GM21390 (cell line): ENCODE results near the gene LRP5.
"Not testable (repeated sequence)": the region's sequence is repeated elsewhere in the genome, so short reads cannot be mapped to it uniquely, and the experiment has no call there.

Experiments used
- ATAC-seq: cut with Tn5 transposase; IDR thresholded peaks from one replicate; pipeline ENCODE4 v1.9.1; 2021; ENCODE audit not compliant: unreplicated experiment

LRP5 gene

DNA sequence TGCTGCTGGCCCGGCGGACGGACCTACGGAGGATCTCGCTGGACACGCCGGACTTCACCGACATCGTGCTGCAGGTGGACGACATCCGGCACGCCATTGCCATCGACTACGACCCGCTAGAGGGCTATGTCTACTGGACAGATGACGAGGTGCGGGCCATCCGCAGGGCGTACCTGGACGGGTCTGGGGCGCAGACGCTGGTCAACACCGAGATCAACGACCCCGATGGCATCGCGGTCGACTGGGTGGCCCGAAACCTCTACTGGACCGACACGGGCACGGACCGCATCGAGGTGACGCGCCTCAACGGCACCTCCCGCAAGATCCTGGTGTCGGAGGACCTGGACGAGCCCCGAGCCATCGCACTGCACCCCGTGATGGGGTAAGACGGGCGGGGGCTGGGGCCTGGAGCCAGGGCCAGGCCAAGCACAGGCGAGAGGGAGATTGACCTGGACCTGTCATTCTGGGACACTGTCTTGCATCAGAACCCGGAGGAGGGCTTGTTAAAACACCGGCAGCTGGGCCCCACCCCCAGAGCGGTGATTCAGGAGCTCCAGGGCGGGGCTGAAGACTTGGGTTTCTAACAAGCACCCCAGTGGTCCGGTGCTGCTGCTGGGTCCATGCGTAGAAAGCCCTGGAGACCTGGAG is 74.1 kb downstream of the LRP5 start:
- no peak for ATAC-seq

- no peak for ATAC-seq
Measured at GRCh38 chr11:68387840-68388239, 75.4 kb downstream of the LRP5 start.

GRCh38 chr11:68388595-68389198 is 76.3 kb downstream of the LRP5 start:
- ATAC-seq: no peak

GRCh38 chr11:68390315-68390714 is 77.9 kb downstream of the LRP5 start:
- no peak for ATAC-seq

- ATAC-seq: no peak
Measured at GRCh38 chr11:68392822-68393221, 80.4 kb downstream of the LRP5 start.

DNA sequence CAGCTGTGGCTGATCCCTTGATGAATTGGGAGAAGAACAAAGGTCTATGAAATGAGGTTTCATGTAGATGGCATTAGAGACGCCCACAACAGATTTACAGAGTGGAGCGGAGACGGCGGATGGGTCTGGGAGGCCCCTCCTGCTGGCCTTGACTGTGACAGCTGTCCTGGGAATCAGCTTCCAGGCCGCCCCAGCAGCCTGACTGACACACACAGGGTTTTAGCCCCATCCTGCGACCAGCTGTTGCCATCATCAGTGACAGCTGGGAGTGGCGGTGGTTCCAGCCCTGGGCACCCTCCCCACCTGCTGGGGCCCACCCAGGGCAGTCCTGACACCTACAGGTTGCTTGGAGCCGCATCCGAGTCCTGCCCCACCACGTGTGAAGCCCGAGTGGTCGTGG is 84.1 kb downstream of the LRP5 start:
- ATAC-seq: no peak

DNA sequence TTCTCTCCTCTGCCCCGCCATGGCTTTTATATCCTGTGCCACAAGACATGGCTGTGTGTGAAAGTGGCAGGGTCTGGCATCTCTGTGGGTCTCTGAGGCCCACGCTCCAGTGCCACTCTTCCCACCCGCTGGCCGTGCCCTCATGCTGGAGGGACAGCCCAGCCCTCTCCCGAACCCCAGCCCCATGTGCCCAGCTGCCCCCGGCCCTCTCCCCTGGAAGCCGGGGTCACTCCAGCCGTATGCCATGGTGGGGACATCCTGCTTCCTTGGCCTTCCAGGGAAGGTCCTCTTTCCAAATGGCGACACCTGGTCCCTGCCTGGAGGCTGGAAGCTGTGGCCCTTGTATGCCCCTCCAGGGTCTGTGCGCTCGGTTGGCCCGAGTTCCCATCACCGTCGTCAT is 84.9 kb downstream of the LRP5 start:
- no peak for ATAC-seq

DNA sequence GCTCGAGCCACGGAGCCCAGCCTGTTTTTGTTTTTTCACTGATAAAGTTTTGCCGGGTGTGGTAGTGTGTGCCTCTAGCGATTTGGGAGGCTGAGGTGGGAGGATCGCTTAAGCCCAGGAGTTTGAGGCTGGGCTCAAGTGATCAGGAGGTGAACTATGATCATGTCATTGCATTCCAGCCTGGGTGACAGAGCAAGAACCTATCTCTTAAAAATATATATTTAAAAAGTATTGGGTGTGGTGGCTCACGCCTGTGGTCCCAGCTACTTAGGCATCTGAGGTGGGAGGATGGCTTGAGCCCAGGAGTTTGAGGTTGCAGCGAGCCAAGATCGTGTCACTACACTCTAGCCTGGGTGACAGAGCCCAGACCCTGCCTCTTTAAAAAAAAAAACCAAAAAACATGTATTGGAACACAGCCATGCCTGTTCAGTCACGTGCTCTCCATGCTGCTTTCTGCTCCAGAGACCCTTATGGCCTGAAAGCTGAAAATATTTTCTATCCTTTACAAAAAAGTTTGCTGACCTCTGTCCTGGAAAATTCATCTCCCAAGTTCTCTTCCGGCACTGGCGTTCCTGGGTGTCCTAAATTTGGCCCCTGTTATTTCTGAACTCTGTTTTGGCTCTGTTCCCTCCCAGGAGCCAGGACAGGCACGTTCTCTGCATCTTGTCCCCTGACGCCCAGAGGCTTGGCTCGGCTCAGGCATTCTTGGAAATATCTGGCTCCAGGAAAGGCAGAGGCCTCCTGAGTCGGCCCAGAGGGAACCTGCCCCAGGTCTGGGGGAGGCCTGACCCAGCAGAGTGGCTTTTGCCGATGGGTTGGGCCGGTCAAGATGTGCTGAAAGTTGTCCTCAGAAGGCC is 86.8 kb downstream of the LRP5 start:
- no peak for ATAC-seq

DNA sequence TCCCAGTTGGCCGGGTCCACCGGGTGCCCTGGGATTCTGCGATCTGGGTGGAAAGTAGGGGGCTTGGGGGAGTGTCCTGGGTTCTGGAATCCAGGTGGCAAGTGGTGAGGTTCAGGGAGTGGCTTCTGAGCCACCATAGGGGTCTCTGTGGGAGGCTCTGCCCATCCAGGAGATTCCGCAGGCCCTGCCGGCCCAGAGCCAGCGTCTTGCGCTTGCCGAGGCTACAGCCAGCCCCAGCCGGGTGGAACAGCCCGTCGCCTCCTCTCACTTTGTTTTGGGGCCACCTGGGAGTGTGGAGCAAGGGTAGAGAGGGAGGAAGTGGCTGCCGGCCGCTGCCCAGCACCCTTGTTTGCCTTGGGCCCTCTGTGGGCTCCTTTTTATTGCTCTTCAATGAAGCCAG is 87.5 kb downstream of the LRP5 start:
- ATAC-seq: no peak

DNA sequence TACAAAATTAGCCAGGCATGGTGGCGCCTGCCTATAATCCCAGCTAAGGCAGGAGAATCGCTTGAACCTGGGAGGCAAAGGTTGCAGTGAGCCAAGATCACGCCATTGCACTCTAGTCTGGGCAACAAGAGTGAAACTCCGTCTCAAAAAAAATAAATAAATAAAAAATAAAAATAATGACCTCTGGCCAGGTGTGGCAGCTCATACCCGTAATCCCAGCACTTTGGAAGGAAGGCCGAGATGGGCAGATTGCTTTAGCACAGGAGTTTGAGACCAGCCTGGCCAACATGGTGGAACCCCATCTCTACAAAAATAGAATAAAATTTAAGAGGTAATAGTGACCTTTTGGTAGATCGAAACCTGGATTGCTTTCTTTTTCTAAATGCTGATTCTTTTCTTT is 88.2 kb downstream of the LRP5 start:
- not testable (repeated sequence) for ATAC-seq

- no peak for ATAC-seq
Measured at GRCh38 chr11:68401856-68402255, 89.5 kb downstream of the LRP5 start.

DNA sequence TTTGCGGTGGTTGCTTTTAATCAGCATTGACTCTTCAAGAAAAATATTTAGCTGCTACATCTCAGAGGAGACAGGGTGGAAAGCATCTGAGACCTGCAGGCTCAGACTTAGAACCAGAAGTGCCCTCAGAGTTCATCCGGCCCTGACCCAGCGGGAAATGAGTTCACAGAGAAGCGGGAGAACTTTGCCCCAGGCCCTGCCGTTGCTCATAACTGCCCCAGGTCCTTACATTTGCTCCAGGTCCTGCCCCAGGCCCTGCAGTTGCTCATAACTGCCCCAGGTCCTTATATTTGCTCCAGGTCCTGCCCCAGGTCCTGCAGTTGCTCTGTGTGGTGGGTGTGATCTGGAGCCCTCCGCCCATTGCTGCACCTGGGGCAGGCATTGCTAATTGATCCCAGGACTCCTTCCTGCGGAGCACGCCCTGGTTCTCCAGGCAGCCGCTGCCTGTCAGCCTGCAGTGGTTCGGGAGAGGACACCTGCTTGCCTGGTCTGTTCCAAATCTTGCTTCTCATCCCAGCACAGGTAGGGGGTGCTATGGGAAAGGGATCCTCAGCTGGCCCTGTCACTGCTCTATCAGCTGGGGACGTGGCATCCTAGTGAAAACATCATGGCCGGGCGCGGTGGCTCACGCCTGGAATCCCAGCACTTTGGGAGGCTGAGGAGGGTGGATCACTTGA is 90.1 kb downstream of the LRP5 start:
- ATAC-seq: no peak

GRCh38 chr11:68403424-68403823 is 91.0 kb downstream of the LRP5 start:
- no peak for ATAC-seq

GRCh38 chr11:68403831-68404230 is 91.4 kb downstream of the LRP5 start:
- ATAC-seq: no peak

- no peak for ATAC-seq
Measured at GRCh38 chr11:68406324-68407313, 94.2 kb downstream of the LRP5 start.

- ATAC-seq: no peak
Measured at GRCh38 chr11:68408512-68408911, 96.1 kb downstream of the LRP5 start.

DNA sequence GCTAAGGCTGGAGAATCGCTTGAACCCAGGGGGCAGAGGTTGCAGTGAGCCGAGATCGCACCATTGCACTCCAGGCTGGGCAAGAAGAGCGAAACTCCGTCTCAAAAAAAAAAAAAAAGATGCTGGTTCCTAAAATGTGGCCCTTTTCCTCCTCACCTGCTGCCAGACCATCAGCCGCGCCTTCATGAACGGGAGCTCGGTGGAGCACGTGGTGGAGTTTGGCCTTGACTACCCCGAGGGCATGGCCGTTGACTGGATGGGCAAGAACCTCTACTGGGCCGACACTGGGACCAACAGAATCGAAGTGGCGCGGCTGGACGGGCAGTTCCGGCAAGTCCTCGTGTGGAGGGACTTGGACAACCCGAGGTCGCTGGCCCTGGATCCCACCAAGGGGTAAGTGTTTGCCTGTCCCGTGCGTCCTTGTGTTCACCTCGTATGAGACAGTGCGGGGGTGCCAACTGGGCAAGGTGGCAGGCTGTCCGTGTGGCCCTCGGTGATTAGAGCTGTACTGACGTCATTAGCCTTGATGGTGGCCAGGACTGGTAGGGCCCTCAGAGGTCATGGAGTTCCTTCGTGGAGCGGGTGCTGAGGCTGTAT is 97.5 kb downstream of the LRP5 start:
- ATAC-seq: no peak

DNA sequence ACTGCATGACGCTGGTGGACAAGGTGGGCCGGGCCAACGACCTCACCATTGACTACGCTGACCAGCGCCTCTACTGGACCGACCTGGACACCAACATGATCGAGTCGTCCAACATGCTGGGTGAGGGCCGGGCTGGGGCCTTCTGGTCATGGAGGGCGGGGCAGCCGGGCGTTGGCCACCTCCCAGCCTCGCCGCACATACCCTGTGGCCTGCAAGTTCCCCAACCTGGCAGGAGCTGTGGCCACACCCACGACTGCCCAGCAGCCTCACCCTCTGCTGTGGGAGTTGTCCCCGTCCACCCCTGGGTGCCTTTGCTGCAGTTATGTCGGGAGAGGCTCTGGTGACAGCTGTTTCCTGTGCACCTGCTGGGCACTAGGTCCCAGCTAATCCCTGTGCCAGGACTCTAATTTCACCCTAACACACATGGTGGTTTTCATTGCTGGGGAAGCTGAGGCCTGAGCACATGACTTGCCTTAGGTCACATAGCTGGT is 99.2 kb downstream of the LRP5 start:
- ATAC-seq: no peak

- no peak for ATAC-seq
Measured at GRCh38 chr11:68412593-68413475, 100.4 kb downstream of the LRP5 start.
